ENCODE results near the gene FOXO3. TPM values are rescaled to one million over a fixed set of nuclear protein-coding genes. Genes with fewer than 3 reads are reported as not detected.

Gene FOXO3
- total RNA-seq, 1 experiment from 2014 or later = 22.1 TPM

DNA sequence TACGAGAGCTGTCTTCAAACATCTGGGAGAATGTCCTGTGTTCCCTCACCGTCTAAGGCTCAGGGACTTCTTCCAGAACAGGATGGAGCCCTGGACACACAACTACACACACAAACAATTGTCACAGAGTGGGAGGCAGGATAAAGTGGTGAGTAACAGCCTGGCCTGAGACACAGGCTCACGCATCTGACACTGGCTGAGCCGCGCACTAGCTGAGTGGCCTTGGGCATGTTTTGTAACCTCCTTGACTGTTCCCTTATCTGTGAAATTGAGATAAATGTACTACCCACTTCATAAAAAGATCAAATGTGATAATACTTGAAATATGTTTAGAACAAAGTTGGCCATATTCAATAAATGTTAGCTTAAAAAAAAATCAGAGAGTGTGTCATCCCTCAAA is 155.1 kb downstream of the FOXO3 start:
- WGBS (ENCODE audit: extremely low coverage, insufficient read length, low lambda C conversion rate) = no CpG with 5 or more reads among the region's 5 CpGs
- Histone ChIP-seq H3K9ac (ENCODE audit: extremely low read depth, insufficient read length, low read length) (no peak overlapping the region), H3K79me1 (ENCODE audit: insufficient read depth, low read depth, low read length, poor library complexity, severe bottlenecking) (no peaks in the 10 kb centered on the region), H2BK12ac (ENCODE audit: insufficient read length, low read depth, low read length) (no peak overlapping the region), H2BK5ac (ENCODE audit: insufficient read length, low read length) (no peak overlapping the region), H2AFZ (ENCODE audit: low read length) (no peak overlapping the region), H4K20me1 (ENCODE audit: control insufficient read depth, insufficient read depth, insufficient read length) (no peaks in the 10 kb centered on the region), H2BK15ac (ENCODE audit: low read depth, low read length) (no peak overlapping the region), H3K27me3 (ENCODE audit: insufficient read depth, low read length) (no peaks in the 10 kb centered on the region), H3K56ac (ENCODE audit: insufficient read length, low read depth, low read length) (no peak overlapping the region), H3K18ac (ENCODE audit: insufficient read length, low read depth, low read length) (no peak overlapping the region), H3K4me2 (ENCODE audit: insufficient read depth, insufficient read length, low read length) (no peak overlapping the region), H3K4me1 (ENCODE audit: insufficient read depth, low read length) (peaks cover 1% of the 10 kb centered on the region; the same call in 1 of the 2 replicates), H2AK5ac (ENCODE audit: insufficient read length, low read length) (no peak overlapping the region), H3K23me2 (ENCODE audit: insufficient read length, low read depth, low read length, poor library complexity, severe bottlenecking) (no peaks in the 10 kb centered on the region), H3K9me3 (ENCODE audit: control insufficient read depth, low read depth, low read length) (no peaks in the 10 kb centered on the region), H3K4ac (ENCODE audit: low read depth, low read length) (no peak overlapping the region), H3K14ac (ENCODE audit: insufficient read depth, low read length) (no peak overlapping the region), H3T11ph (ENCODE audit: low read length) (no peak overlapping the region), H3K79me2 (ENCODE audit: insufficient read depth, low read length) (no peaks in the 10 kb centered on the region), H3K27ac (ENCODE audit: insufficient read length, low read depth, low read length) (no peak overlapping the region), H3K23ac (ENCODE audit: insufficient read length, low read depth, low read length) (no peak overlapping the region), H4K8ac (replicated peaks; ENCODE audit: insufficient read length, low read depth, low read length) (peak overlapping the region; percentile 18), H2BK120ac (ENCODE audit: low read depth, low read length, poor library complexity, severe bottlenecking) (no peak overlapping the region), H4K91ac (ENCODE audit: insufficient read length, low read depth, low read length) (no peak overlapping the region), H2BK20ac (ENCODE audit: low read depth, low read length, poor library complexity, severe bottlenecking) (no peak overlapping the region), H4K5ac (ENCODE audit: insufficient read length, low read depth, low read length) (no peak overlapping the region)
- Mint-ChIP-seq H3K36me3 (ENCODE audit: insufficient read depth in 1 of 3, low read depth in 3 of 3) (no peaks in the 10 kb centered on the region), H3K27ac (no peak overlapping the region; a peak in 1 of 7 replicates), H3K27me3 (ENCODE audit: low read depth) (peaks cover 4% of the 10 kb centered on the region), H3K9me3 (no peaks in the 10 kb centered on the region; a peak in 1 of 5 replicates), H3K4me3 (no peak overlapping the region), H3K4me1 (peaks cover 8 to 10% of the 10 kb centered on the region in 2 experiments)
- no peak for DNase-seq
- TF ChIP-seq, protein P1, sequence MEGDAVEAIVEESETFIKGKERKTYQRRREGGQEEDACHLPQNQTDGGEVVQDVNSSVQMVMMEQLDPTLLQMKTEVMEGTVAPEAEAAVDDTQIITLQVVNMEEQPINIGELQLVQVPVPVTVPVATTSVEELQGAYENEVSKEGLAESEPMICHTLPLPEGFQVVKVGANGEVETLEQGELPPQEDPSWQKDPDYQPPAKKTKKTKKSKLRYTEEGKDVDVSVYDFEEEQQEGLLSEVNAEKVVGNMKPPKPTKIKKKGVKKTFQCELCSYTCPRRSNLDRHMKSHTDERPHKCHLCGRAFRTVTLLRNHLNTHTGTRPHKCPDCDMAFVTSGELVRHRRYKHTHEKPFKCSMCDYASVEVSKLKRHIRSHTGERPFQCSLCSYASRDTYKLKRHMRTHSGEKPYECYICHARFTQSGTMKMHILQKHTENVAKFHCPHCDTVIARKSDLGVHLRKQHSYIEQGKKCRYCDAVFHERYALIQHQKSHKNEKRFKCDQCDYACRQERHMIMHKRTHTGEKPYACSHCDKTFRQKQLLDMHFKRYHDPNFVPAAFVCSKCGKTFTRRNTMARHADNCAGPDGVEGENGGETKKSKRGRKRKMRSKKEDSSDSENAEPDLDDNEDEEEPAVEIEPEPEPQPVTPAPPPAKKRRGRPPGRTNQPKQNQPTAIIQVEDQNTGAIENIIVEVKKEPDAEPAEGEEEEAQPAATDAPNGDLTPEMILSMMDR (conservative IDR thresholded peaks at IDR 0.05) = no peak
